Activated CD4-positive, alpha-beta memory T cell treated with anti-CD3 and anti-CD28 coated beads for 36 hours (primary cell): Measurements from ENCODE around the gene CNPPD1. TPM values are rescaled to one million over a fixed set of nuclear protein-coding genes. Genes with fewer than 3 reads are reported as not detected.
"Not testable (repeated sequence)": the region's sequence is repeated elsewhere in the genome, so short reads cannot be mapped to it uniquely, and the experiment has no call there.

Experiments used
- CTCF ChIA-PET: fragments of 350-600 bp; sonication (Branson Sonifier 250); formaldehyde crosslinking; loops from one replicate; lab custom pipeline; 2021; ENCODE audit warnings: antibody characterized with exemption, inconsistent platforms; lab: Charles Lee
- POLR2A ChIA-PET: fragments of 350-600 bp; sonication (Branson Sonifier 250); formaldehyde crosslinking; loops from one replicate; lab custom pipeline; 2021; ENCODE audit warnings: antibody characterized with exemption; lab: Charles Lee
- DNase-seq: peaks from one replicate; pipeline ENCODE4 v3.0.0-alpha.2; 2020
- H3K27ac Mint-ChIP-seq: one replicate; pipeline ENCODE4 v1.8.0; 2021; ENCODE audit warnings: mixed read lengths
- H3K27me3 Mint-ChIP-seq: one replicate; pipeline ENCODE4 v1.8.0; 2021; ENCODE audit warnings: mixed read lengths
- H3K36me3 Mint-ChIP-seq: one replicate; pipeline ENCODE4 v1.8.0; 2021; ENCODE audit warnings: mixed read lengths
- H3K4me1 Mint-ChIP-seq: one replicate; pipeline ENCODE4 v1.8.0; 2021; ENCODE audit warnings: low read depth, mixed read lengths
- H3K4me3 Mint-ChIP-seq: one replicate; pipeline ENCODE4 v1.8.0; 2021; ENCODE audit warnings: mild to moderate bottlenecking, mixed read lengths
- H3K9me3 Mint-ChIP-seq: one replicate; pipeline ENCODE4 v1.8.0; 2021; ENCODE audit warnings: mixed read lengths
- intact Hi-C: fragments of 100-400 bp; cut with micrococcal nuclease; formaldehyde crosslinking; loops from one replicate; pipeline ENCODE4 v1.15.1; 2023
- total RNA-seq, 2 experiments: library from RNA; stranded (reverse); gene quantifications; one replicate each; pipeline ENCODE4 v1.2.3, GENCODE V29; 2021

CNPPD1 gene
- total RNA-seq, 2 experiments from 2014 or later: 42.0 to 43.4 TPM

DNA sequence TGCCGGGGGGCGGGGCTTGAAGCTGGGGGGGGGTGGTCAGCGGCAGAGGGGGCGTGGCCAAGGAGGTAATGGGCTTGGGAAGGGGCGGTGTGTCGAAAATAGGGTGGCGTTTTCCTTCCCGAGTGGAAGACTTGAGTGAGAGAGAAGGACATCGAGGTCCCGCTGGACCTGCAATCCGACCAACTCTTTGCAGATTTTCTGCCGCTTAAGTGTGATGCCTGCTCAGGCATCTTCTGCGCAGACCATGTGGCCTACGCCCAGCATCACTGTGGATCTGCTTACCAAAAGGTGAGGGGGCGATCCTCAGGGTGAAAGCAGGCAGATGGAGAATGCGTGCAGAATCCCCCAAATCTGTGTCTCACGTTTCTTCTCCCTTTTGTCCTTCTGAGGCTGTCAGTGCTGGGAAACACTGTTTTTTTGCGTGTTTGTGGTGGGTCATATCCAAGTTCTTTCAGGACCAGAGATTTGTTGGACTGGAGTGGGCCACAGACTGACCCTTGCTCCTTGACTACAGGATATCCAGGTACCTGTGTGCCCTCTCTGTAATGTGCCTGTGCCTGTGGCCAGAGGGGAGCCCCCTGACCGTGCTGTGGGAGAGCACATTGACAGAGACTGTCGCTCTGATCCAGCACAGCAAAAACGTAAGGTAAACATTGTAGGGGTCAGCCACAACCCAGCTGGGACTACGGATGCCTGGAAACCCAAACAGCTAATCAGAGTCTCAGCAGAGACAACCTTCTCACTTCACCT lies 30.6 kb upstream of the CNPPD1 start:
- H3K27ac Mint-ChIP-seq: peak overlapping the region; percentile 80
- H3K36me3 Mint-ChIP-seq: peaks cover 7% of the 10 kb centered on the region
- H3K27me3 Mint-ChIP-seq: no peaks in the 10 kb centered on the region
- H3K9me3 Mint-ChIP-seq: peaks cover 5% of the 10 kb centered on the region
- peak overlapping the region; percentile 94 for H3K4me3 Mint-ChIP-seq
- ChIA-PET CTCF (interaction anchor here (1.1 to 3.5 kb wide), 7 partner anchors 11 to 88 kb away, joined by 5 to 22 read pairs (median 7); partner anchors contain the start of genes ANKZF1, ATG9A, CNPPD1 and NHEJ1), POLR2A (interaction anchor here (1.4 to 2.6 kb wide), 6 partner anchors 9 to 43 kb away, joined by 3 to 26 read pairs (median 6); partner anchors contain the start of genes ANKZF1, ATG9A and CNPPD1)
- peaks cover 34% of the 10 kb centered on the region for H3K4me1 Mint-ChIP-seq
- intact Hi-C loops: loop anchor here (1.0 kb wide), 1 partner anchor 11 kb away; the partner anchor contains the start of gene ABCB6
- DNase-seq: no peak

DNA sequence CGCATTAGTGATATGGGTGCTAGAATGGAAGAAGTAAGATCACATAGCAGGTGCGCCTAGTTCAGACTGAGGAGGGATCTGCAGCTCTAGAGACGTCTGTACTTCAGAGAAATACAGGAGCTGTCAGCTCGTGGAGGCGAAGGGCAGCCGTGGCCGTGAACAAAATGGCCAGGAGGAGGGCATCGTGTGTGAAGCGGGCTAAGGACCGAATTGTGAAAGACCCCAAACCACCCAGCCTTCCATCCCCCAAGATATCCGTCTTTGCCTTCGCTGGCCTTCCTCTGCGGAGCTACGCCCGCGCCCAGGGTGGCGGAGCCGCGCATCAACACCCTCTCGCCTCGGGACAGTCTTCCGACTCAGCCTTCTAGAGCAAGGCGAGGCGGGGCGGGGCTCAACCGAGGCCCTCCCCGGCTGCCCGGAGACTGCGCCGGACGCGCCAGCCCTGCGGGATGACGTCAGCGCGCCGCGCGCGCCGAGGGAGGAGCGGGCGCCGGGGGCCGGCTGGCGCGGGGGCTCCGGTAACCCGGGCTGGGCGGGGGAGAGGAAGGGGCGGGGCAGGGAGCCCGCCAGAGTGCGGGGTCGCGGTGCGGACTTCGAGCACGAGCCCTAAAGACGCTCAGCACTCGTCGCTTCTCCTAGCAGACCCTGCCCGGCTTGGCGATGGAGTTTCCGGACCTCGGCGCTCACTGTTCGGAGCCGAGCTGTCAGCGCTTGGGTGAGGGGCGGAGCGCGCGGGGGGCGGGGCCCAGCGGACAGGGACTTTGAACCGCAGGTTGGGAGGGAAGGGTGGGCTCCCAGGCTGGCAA lies 29.8 kb upstream of the CNPPD1 start, which contains the start of gene ZFAND2B:
ZFAND2B (plus strand) TSS at position 455 of the 806 bp plus-strand sequence; CDS start at position 661, 206 bp downstream.
- no peaks in the 10 kb centered on the region for H3K27me3 Mint-ChIP-seq
- CTCF ChIA-PET: interaction anchor here (0.7 to 3.5 kb wide), 16 partner anchors 11 to 226 kb away, joined by 3 to 22 read pairs (median 5); partner anchors contain the start of genes ANKZF1, ATG9A, CNPPD1 and GLB1L
- H3K27ac Mint-ChIP-seq: peak within 1 kb of the TSS; percentile 99
- POLR2A ChIA-PET: interaction anchor here (0.7 to 2.6 kb wide), 13 partner anchors 11 to 88 kb away, joined by 3 to 26 read pairs (median 4); partner anchors contain the start of genes ANKZF1, ATG9A, CNPPD1 and GLB1L
- H3K4me3 Mint-ChIP-seq: peak within 1 kb of the TSS; percentile 94
- peaks cover 3% of the 10 kb centered on the region for H3K36me3 Mint-ChIP-seq
- peak; percentile 95 for DNase-seq
- intact Hi-C loops: loop anchor here (1.0 kb wide), 8 partner anchors 12 to 547 kb away; partner anchors contain the start of genes ABCB6, ANKZF1, ATG9A and BCS1L
- peaks cover 5% of the 10 kb centered on the region for H3K9me3 Mint-ChIP-seq
- peaks cover 32% of the 10 kb centered on the region for H3K4me1 Mint-ChIP-seq

DNA sequence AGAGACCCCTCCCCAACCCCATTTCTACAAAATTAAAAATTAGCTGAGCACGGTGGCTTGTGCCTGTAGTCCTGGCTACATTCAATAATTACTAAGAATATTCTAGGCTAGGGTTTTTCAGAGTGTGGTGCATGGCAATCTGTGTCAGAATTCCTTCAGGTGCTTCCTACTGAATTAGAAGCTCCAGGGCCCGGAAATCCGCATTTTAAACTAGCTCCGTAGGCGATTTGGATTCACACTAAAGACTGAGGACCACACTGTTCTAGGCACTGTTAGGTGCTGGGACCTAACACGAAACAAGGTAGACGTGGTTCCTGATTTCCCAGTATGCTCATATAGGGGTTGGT lies 29.2 kb upstream of the CNPPD1 start:
- intact Hi-C loops: loop anchor here (1.0 kb wide), 7 partner anchors 23 to 547 kb away; partner anchors contain the start of genes ANKZF1, ATG9A, BCS1L and DNAJB2
- DNase-seq: no peak
- H3K27ac Mint-ChIP-seq: peak overlapping the region; percentile 99
- peaks cover 5% of the 10 kb centered on the region for H3K9me3 Mint-ChIP-seq
- H3K4me3 Mint-ChIP-seq: peak overlapping the region; percentile 94
- no peaks in the 10 kb centered on the region for H3K27me3 Mint-ChIP-seq
- H3K36me3 Mint-ChIP-seq: peaks cover 4% of the 10 kb centered on the region
- peaks cover 27% of the 10 kb centered on the region for H3K4me1 Mint-ChIP-seq
- POLR2A ChIA-PET: interaction anchor here (0.6 to 2.6 kb wide), 14 partner anchors 12 to 178 kb away, joined by 3 to 26 read pairs (median 4); partner anchors contain the start of genes ANKZF1, ATG9A, CNPPD1 and GLB1L
- CTCF ChIA-PET: interaction anchor here (1.0 to 3.5 kb wide), 14 partner anchors 12 to 226 kb away, joined by 3 to 22 read pairs (median 5); partner anchors contain the start of genes ANKZF1, ATG9A, CNPPD1 and GLB1L

DNA sequence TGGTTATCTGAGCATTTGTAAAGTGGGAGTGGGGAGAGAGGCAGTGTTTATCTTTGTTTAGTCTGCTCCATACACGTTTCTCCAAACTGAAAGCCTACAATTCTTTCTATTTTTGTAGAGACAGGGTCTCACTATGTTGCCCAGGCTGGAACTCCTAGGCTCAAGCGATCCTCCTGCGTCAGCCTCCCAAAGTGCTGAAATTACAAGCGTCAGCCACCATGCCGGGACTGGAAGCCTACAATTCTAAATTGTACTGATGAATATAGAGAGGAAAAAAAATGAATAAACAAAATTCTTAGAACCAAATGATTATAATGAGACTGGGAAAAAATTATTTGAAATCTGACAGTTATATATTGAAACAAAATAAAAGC lies 28.4 kb upstream of the CNPPD1 start:
- Mint-ChIP-seq H3K4me1 (peaks cover 25% of the 10 kb centered on the region), H3K27ac (no peak overlapping the region)

GRCh38 chr2:219204425-219205164 lies 27.9 kb upstream of the CNPPD1 start:
- no peak overlapping the region for H3K4me3 Mint-ChIP-seq
- POLR2A ChIA-PET: no interaction called here
- CTCF ChIA-PET: interaction anchor here (0.7 kb wide), 1 partner anchor 33 kb away, joined by 3 read pairs; no protein-coding TSS in a partner anchor
- H3K36me3 Mint-ChIP-seq: peaks cover 5% of the 10 kb centered on the region
- no peaks in the 10 kb centered on the region for H3K27me3 Mint-ChIP-seq
- H3K27ac Mint-ChIP-seq: no peak overlapping the region
- H3K9me3 Mint-ChIP-seq: peaks cover 5% of the 10 kb centered on the region
- intact Hi-C loops: no loop called here
- H3K4me1 Mint-ChIP-seq: peaks cover 25% of the 10 kb centered on the region
- no peak for DNase-seq

More for the DNA sequence above, 28.4 kb upstream of the CNPPD1 start:
- peak overlapping the region; percentile 94 for H3K4me3 Mint-ChIP-seq
- DNase-seq: no peak
- H3K27me3 Mint-ChIP-seq: no peaks in the 10 kb centered on the region
- peaks cover 5% of the 10 kb centered on the region for H3K36me3 Mint-ChIP-seq
- POLR2A ChIA-PET: interaction anchor here (2.0 to 2.6 kb wide), 2 partner anchors 25 to 28 kb away, joined by 16 to 26 read pairs; partner anchors contain the start of genes ANKZF1, ATG9A and CNPPD1
- peaks cover 5% of the 10 kb centered on the region for H3K9me3 Mint-ChIP-seq
- CTCF ChIA-PET: interaction anchor here (1.0 to 1.6 kb wide), 2 partner anchors 35 to 50 kb away, joined by 3 to 7 read pairs; partner anchors contain the start of gene SLC23A3
- intact Hi-C loops: no loop called here

- H3K4me3 Mint-ChIP-seq, H3K4me1 Mint-ChIP-seq, DNase-seq, H3K27ac Mint-ChIP-seq, intact Hi-C loops, H3K36me3 Mint-ChIP-seq, POLR2A ChIA-PET, H3K9me3 Mint-ChIP-seq, H3K27me3 Mint-ChIP-seq: not testable (repeated sequence)
- CTCF ChIA-PET: interaction anchor here (1.7 to 1.8 kb wide), 2 partner anchors 30 to 93 kb away, joined by 6 to 7 read pairs; no protein-coding TSS in a partner anchor
These were observed 24.6 kb upstream of the CNPPD1 start for GRCh38 chr2:219201331-219201730.

DNA sequence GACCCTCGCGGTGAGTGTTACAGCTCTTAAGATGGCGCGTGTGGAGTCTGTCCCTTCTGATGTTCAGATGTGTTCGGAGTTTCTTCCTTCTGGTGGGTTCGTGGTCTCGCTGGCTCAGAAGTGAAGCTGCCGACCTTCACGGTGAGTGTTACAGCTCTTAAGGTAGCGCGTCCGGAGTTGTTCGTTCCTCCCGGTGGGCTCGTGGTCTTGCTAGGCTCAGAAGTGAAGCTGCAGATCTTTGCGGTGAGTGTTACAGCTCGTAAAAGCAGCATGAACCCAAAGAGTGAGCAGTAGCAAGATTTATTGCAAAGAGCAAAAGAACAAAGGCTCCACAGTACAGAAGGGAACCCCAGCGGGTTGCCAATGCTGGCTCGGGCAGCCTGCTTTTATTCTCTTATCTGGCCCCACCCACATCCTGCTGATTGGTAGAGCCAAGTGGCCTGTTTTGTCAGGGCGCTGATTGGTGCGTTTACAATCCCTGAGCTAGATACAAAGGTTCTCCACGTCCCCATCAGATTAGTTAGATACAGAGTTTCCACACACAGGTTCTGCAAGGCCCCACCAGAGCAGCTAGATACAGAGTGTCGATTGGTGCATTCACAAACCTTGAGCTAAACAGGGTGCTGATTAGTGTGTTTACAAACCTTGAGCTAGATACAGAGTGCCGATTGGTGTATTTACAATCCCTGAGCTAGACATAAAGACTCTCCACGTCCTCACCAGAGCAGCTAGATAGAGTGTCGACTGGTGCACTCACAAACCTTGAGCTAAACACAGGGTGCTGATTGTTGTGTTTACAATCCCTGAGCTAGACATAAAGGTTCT lies 24.0 kb upstream of the CNPPD1 start:
- Mint-ChIP-seq H3K27ac (peak overlapping the region; percentile 75), H3K4me3 (peak overlapping the region; percentile 59)
- CTCF ChIA-PET: interaction anchor here (1.7 to 1.8 kb wide), 2 partner anchors 30 to 94 kb away, joined by 6 to 7 read pairs; no protein-coding TSS in a partner anchor
- H3K9me3 Mint-ChIP-seq, H3K27me3 Mint-ChIP-seq, intact Hi-C loops, H3K36me3 Mint-ChIP-seq, H3K4me1 Mint-ChIP-seq: not testable (repeated sequence)
- DNase-seq: peak; percentile 33
- POLR2A ChIA-PET: interaction anchor here (0.8 to 1.0 kb wide), 2 partner anchors 25 to 94 kb away, joined by 3 to 4 read pairs; no protein-coding TSS in a partner anchor

DNA sequence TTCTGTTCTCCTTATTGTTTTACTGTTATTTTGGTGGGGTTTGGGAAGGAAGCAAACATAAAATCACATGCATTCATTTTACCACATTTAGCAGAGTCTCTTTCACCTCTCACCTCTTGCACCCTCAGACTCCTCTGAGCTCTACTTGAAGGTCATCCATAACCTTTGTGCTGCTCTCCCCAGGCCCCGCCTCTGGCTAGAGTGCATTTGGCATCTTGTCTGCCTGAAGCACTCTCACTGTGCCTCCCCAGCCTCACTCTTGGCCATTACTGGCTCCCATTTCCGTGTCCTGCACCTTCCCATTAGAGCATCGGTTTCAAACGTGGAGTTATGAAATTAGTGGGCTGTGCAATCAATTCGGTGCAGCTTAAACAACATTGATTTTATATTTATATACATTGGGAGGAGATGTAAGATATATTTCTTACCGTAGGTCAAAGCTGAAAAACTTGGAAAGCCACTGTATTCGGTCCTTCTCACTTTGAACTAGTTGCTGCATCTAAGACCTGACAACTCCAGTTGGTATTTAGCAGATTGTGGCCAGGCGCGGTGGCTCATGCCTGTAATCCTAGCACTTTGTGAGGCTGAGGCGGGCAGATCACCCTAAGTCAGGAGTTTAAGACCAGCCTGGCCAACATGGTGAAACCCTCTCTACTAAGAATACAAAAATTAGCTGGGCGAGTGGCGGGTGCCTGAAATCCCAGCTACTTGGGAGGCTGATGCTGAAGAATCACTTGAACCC lies 22.9 kb upstream of the CNPPD1 start:
- H3K27ac Mint-ChIP-seq: no peak overlapping the region
- H3K4me3 Mint-ChIP-seq: no peak overlapping the region
- peaks cover 2% of the 10 kb centered on the region for H3K36me3 Mint-ChIP-seq
- ChIA-PET POLR2A (interaction anchor here (0.8 kb wide), 1 partner anchor 96 kb away, joined by 3 read pairs; no protein-coding TSS in a partner anchor), CTCF (interaction anchor here (0.7 to 1.7 kb wide), 2 partner anchors 95 kb away, joined by 3 to 6 read pairs; no protein-coding TSS in a partner anchor)
- H3K4me1 Mint-ChIP-seq: no peaks in the 10 kb centered on the region
- H3K9me3 Mint-ChIP-seq: peaks cover 4% of the 10 kb centered on the region
- intact Hi-C loops: no loop called here
- DNase-seq: no peak
- H3K27me3 Mint-ChIP-seq: peaks cover 5% of the 10 kb centered on the region

DNA sequence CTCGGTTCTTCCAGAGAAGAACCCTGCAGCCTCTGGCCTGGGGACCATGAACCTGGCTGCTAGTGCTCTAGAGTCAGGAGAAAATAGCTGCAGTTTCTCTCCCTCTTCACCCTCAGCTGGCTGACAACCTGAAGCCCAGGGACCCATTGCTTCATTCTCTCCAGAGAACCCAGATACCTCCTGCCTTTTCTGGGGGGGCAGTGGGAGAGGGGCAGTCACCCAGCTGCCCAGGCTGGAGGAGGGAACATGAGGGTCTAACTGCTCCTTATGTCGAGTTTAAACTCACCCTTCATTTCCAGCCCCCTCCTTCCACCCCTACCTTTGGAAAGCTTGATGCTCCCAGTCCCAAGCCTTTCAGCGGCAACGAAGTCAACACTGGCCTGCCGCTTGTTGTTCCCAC lies 22.2 kb upstream of the CNPPD1 start:
- peaks cover 2% of the 10 kb centered on the region for H3K36me3 Mint-ChIP-seq
- DNase-seq: no peak
- POLR2A ChIA-PET: no interaction called here
- H3K4me1 Mint-ChIP-seq: no peaks in the 10 kb centered on the region
- intact Hi-C loops: no loop called here
- CTCF ChIA-PET: interaction anchor here (0.7 kb wide), 1 partner anchor 96 kb away, joined by 3 read pairs; no protein-coding TSS in a partner anchor
- H3K27ac Mint-ChIP-seq: no peak overlapping the region
- no peak overlapping the region for H3K4me3 Mint-ChIP-seq
- no peaks in the 10 kb centered on the region for H3K9me3 Mint-ChIP-seq
- peaks cover 5% of the 10 kb centered on the region for H3K27me3 Mint-ChIP-seq
